ENCODE data around the gene HOXC9. TPM values are rescaled to one million over a fixed set of nuclear protein-coding genes. Genes with fewer than 3 reads are reported as not detected.

Gene HOXC9
- total RNA-seq, 2 experiments from 2014 or later, result not detected

DNA sequence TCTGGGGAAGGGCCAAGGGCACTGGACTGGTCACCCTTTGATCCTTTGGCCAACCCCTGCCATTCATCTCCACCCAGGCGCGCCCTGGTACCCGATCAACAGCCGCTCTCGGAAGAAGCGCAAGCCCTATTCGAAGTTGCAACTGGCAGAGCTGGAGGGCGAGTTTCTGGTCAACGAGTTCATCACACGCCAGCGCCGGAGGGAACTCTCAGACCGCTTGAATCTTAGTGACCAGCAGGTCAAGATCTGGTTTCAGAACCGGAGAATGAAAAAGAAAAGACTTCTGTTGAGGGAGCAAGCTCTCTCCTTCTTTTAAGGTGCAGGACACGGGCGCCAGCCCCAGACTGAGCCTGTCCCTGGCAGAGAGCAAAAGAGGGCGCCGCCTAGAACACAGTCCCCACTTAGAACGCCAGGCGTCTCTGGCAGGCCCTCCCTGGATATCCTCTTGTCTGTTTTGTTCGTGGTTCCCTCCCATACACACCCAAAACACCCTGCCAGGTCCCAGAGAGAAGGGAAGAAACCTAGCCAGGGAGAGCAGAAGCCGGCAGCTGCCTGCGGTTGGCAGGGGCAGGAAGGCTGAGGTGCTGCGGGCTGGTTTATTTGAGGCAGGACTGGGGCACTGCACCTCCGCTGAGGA is 43.6 kb upstream of the HOXC9 start:
- no peak for DNase-seq
- Mint-ChIP-seq H3K27me3 (peaks cover 96% of the 10 kb centered on the region), H3K27ac (peak overlapping the region; percentile 61), H3K4me3 (no peak overlapping the region), H3K36me3 (no peaks in the 10 kb centered on the region), H3K4me1 (peaks cover 6% of the 10 kb centered on the region), H3K9me3 (ENCODE audit: low read depth) (no peaks in the 10 kb centered on the region)
- CTCF ChIA-PET, result interaction anchor here (1.3 kb wide), 1 partner anchor 14 kb away, joined by 3 read pairs; no protein-coding TSS in a partner anchor
- ATAC-seq, result no peak

DNA sequence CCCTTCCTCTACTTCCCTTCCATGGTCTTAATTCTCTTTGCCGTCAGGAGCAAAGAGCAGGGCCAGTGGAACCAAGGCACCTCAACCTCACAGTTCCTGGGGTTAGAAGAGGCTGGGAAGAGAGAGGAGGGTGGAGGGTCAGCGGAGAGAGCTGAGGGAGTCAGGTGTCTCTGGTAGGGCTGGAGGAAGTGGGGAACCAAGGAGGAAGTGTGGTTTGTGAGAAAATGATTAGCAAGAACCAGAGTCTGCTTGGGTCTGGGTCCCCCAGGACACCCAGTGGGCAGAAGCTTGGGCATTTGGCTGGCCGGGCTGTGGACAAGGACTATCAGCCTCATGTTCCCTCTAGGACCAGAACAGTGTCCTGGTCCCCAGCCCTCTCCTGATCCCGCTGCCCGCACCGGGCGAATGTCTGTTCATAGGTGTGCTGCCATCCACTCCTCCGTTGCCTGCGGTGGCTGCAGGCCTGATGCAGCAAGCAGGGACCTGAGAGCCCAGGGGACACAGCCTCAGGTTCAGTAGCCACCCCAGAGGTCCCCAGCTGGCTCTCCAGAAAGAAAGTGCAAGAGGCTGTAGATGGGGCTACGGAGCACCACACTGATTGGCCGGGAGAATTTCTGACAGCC is 42.9 kb upstream of the HOXC9 start:
- no peaks in the 10 kb centered on the region for H3K36me3 Mint-ChIP-seq
- no peaks in the 10 kb centered on the region for H3K9me3 Mint-ChIP-seq (ENCODE audit: low read depth)
- no peak overlapping the region for H3K4me3 Mint-ChIP-seq
- H3K4me1 Mint-ChIP-seq, result peaks cover 6% of the 10 kb centered on the region
- peaks cover 96% of the 10 kb centered on the region for H3K27me3 Mint-ChIP-seq
- ATAC-seq (no peak), DNase-seq (no peak)
- CTCF ChIA-PET, result no interaction called here
- H3K27ac Mint-ChIP-seq, result no peak overlapping the region

DNA sequence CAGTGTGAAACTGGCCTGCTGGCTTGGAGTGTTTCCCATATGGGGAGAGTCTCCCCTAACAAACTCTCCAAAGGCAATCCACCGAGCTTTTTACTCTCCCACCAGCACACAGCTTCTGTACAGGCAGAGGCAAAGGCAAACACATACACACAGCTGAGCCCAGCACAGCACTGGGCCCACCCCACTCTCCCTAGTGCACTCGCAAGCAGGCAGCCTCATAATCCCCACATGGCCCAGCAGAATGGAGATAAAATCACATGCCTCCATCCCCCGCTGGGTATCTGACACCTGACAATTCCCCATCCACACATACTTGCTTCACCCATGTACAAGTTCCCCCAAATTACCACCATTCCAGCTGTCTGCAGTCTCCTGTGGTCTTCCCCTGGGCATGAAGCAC is 41.8 kb upstream of the HOXC9 start:
- H3K9me3 Mint-ChIP-seq (ENCODE audit: low read depth), result no peaks in the 10 kb centered on the region
- no peak overlapping the region for H3K27ac Mint-ChIP-seq
- H3K36me3 Mint-ChIP-seq, result no peaks in the 10 kb centered on the region
- ATAC-seq (no peak), DNase-seq (no peak)
- peaks cover 6% of the 10 kb centered on the region for H3K4me1 Mint-ChIP-seq
- no peak overlapping the region for H3K4me3 Mint-ChIP-seq
- peaks cover 95% of the 10 kb centered on the region for H3K27me3 Mint-ChIP-seq
- CTCF ChIA-PET, result interaction anchor here (1.1 to 2.0 kb wide), 2 partner anchors 27 to 212 kb away, joined by 4 to 7 read pairs; partner anchors contain the start of gene HOXC10

DNA sequence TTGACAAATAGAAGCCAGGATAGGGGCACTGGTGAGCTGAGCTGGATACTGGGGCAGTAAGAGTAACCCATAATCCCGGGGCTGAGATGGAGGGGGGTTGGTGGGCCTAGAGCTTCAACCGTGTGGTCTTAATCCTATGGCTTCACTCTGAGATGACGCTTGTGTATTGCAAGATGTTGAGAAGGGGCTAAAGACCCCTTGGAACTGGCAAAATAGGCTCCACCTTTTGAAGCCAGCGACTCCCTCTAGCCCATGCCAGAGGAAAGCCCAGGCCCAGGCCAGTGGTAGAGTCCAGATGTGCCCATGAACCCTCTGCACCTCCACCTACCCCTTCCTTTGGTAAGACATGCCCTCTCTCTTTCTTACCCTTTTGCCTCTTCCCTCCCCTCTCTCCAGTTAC is 40.6 kb upstream of the HOXC9 start:
- CTCF ChIA-PET, result interaction anchor here (1.0 to 2.0 kb wide), 7 partner anchors 10 to 213 kb away, joined by 3 to 7 read pairs (median 5); partner anchors contain the start of genes HOXC10 and HOXC5
- ATAC-seq (no peak), DNase-seq (no peak)
- Mint-ChIP-seq H3K27ac (no peak overlapping the region), H3K4me3 (no peak overlapping the region), H3K36me3 (no peaks in the 10 kb centered on the region), H3K27me3 (peaks cover 94% of the 10 kb centered on the region), H3K4me1 (peaks cover 10% of the 10 kb centered on the region), H3K9me3 (ENCODE audit: low read depth) (no peaks in the 10 kb centered on the region)

DNA sequence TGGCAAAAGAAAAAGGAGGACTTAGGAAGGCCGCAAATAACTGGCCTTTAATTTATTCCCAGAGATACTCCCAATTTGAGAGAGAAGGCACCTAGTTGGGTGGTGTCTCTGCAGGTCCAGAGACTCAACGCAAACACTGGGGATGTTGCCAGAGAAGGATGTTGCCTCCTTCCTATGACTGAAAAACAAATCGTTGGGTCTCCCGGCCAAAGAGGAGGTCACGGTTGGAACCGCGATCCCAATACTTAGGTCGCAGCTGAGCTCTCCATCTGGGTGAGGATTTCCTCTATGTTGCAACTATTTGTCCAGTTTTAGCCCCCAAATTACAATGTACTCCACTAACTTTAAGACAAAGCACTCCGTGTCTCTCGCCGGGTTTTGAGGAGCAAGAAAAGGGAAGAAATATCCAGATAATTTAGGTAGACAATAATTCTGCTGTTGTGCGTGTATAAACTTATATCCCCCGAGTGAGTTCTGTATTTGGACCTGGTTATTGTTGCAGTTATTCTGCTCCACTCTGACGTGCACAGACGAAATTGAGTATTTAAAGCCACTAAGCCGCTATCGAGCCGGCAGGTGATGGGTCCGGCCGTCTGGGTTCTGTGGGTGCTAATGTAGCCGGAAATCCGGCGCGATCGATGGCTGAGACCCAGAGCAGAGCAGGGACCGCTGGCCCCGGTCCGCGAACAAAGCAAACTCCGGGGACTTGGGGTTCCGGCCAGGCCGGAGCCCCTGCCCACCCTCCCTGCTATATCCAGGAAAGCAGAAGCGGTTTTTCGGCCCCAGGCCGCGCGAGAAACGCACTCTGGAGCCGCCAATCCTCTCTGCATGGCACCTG is 39.6 kb upstream of the HOXC9 start:
- H3K9me3 Mint-ChIP-seq (ENCODE audit: low read depth), result no peaks in the 10 kb centered on the region
- DNase-seq, result no peak
- peak overlapping the region; percentile 44 for H3K27ac Mint-ChIP-seq
- CTCF ChIA-PET, result interaction anchor here (1.3 to 2.0 kb wide), 4 partner anchors 9 to 72 kb away, joined by 3 to 7 read pairs (median 6); partner anchors contain the start of gene HOXC5
- peaks cover 12% of the 10 kb centered on the region for H3K4me1 Mint-ChIP-seq
- peaks cover under 1% of the 10 kb centered on the region for H3K36me3 Mint-ChIP-seq
- peaks cover 97% of the 10 kb centered on the region for H3K27me3 Mint-ChIP-seq
- H3K4me3 Mint-ChIP-seq, result no peak overlapping the region
- ATAC-seq, result no peak

DNA sequence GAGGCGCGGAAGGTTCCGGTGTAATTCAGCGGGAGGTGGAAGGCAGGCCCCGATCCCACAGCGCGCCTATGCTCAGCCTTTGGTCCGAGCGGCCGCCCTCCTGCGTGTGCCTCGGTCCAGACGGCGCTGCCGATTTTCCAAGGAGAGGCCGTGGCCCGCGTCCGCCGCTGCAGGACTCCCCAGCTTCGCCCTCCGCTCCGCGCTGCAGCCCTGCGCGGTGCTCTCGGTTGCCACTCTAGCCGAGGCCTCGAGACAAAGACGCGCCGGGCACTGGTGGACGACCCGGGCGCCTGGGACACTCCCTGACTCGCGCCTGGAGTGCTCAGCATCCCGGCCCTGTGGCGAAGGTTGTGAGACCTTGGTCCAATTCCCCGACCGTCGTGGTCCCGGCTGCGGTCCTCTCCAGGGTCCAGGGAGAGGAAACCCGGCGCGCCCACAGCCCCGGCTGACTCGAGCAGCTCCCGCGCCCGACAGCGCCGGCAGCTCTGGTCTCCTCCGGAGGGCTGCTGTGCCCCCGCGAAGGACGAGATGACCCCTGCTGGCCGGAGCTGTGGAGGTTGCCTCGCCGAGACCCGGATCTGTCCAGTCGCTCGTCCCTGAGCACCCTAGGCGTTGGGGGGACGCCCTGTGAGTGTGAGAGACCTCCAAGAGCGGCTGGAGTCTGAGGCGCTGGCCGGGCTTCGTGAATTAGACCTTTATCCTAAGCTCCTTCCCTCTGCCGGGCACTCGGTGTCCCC is 38.8 kb upstream of the HOXC9 start:
- peaks cover 3% of the 10 kb centered on the region for H3K36me3 Mint-ChIP-seq
- DNase-seq (no peak), ATAC-seq (no peak)
- no peak overlapping the region for H3K27ac Mint-ChIP-seq
- CTCF ChIA-PET, result interaction anchor here (1.1 kb wide), 2 partner anchors 9 to 23 kb away, joined by 3 read pairs; partner anchors contain the start of gene HOXC13
- no peak overlapping the region for H3K4me3 Mint-ChIP-seq
- no peaks in the 10 kb centered on the region for H3K9me3 Mint-ChIP-seq (ENCODE audit: low read depth)
- H3K4me1 Mint-ChIP-seq, result peaks cover 15% of the 10 kb centered on the region
- H3K27me3 Mint-ChIP-seq, result peaks cover 97% of the 10 kb centered on the region

DNA sequence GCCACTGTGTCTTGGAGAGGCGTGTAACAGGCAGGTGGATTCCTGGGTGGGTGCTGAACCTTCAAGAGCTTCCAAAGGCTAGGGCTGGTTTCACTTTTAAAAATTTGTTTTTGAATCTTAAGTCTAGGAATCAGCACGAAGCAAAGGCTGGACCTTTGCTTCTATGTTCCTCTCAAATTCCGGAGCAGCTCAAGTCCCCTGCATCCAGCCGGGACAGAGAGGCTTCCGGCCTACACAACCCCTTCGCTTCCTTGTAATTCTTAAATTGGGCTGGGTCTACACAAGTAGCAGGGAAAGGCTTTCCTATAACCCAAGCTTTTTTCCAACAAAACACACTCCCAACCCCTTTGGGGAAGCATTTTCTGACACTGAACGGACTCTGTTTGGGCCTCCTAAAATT is 37.0 kb upstream of the HOXC9 start:
- H3K27me3 Mint-ChIP-seq, result peaks cover 97% of the 10 kb centered on the region

DNA sequence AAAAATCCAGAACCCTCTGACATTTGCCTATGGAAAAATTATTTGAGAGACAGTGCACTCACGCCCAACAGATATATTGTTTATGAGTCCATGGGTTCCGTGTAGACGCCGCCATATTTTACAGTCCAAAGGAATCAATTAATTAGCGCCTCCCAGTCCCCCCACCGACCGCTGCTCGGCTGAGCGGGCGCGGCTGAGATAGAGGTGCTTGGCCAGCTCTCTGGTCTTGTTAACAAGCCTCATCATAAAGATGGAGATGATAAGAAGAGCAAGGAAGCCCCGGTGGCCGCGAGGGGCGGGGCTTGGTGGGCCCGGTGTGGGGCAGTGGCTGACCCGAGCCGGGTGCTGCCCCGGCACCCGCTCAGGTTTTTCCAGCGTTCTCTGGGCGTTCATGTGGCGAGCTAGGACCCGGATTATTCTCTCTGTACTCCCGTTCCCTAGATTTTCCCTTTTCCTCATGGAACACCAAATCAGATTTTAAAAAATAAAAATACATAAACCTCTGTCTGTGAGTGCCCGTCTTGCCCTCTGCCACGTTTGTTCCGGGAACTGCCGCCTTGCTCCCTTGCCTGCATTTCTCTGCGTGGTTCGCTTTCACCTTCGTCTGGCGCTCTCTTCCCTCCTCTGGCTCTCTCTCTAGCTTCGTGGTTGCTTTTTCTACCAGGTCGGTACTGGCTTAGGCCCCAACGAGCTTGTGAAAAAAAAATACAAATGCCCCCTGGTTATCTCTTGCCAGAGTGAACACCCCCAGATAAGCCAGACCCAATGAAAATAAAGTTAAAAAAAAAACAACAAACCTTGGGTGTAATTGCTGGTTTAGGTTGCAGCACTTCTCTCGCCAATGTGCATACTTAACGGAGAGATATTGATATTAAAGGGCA is 36.3 kb upstream of the HOXC9 start:
- H3K27me3 Mint-ChIP-seq, result peaks cover 97% of the 10 kb centered on the region
- CTCF ChIA-PET, result interaction anchor here (0.9 to 1.6 kb wide), 2 partner anchors 43 to 228 kb away, joined by 3 to 4 read pairs; no protein-coding TSS in a partner anchor
- peaks cover 16% of the 10 kb centered on the region for H3K4me1 Mint-ChIP-seq
- ATAC-seq, result no peak
- no peaks in the 10 kb centered on the region for H3K9me3 Mint-ChIP-seq (ENCODE audit: low read depth)
- H3K27ac Mint-ChIP-seq, result no peak overlapping the region
- no peak overlapping the region for H3K4me3 Mint-ChIP-seq
- H3K36me3 Mint-ChIP-seq, result peaks cover 3% of the 10 kb centered on the region
- no peak for DNase-seq

More for the DNA sequence above, 37.0 kb upstream of the HOXC9 start:
- Mint-ChIP-seq H3K36me3 (peaks cover 3% of the 10 kb centered on the region), H3K4me1 (peaks cover 16% of the 10 kb centered on the region), H3K4me3 (no peak overlapping the region), H3K9me3 (ENCODE audit: low read depth) (no peaks in the 10 kb centered on the region), H3K27ac (no peak overlapping the region)
- ATAC-seq (no peak), DNase-seq (no peak)
- CTCF ChIA-PET, result interaction anchor here (0.9 to 1.6 kb wide), 2 partner anchors 43 to 229 kb away, joined by 3 to 4 read pairs; no protein-coding TSS in a partner anchor

DNA sequence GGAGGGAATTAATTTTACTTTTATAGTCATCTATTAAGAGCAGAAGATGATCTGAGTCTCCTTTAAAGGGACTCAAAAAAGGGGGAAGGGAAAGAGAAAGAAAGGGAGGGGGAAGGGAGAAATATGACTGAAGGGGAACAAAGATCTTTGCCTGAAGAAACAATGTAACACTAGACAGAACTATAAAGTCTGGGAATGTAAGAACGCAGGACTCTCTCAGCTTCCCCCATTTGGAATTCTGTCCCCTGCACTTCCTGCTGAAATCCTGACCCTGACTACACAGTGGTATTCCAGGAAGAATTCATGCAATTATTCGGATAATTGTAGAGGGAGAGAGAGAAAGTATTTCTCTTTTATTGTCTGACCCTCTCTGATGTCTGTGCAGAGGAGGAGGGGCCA is 35.6 kb upstream of the HOXC9 start:
- H3K4me3 Mint-ChIP-seq, result no peak overlapping the region
- CTCF ChIA-PET, result interaction anchor here (0.8 to 1.6 kb wide), 2 partner anchors 42 to 58 kb away, joined by 3 to 4 read pairs; no protein-coding TSS in a partner anchor
- DNase-seq (no peak), ATAC-seq (no peak)
- no peaks in the 10 kb centered on the region for H3K9me3 Mint-ChIP-seq (ENCODE audit: low read depth)
- peaks cover 3% of the 10 kb centered on the region for H3K36me3 Mint-ChIP-seq
- peaks cover 98% of the 10 kb centered on the region for H3K27me3 Mint-ChIP-seq
- H3K27ac Mint-ChIP-seq, result no peak overlapping the region
- peaks cover 16% of the 10 kb centered on the region for H3K4me1 Mint-ChIP-seq

DNA sequence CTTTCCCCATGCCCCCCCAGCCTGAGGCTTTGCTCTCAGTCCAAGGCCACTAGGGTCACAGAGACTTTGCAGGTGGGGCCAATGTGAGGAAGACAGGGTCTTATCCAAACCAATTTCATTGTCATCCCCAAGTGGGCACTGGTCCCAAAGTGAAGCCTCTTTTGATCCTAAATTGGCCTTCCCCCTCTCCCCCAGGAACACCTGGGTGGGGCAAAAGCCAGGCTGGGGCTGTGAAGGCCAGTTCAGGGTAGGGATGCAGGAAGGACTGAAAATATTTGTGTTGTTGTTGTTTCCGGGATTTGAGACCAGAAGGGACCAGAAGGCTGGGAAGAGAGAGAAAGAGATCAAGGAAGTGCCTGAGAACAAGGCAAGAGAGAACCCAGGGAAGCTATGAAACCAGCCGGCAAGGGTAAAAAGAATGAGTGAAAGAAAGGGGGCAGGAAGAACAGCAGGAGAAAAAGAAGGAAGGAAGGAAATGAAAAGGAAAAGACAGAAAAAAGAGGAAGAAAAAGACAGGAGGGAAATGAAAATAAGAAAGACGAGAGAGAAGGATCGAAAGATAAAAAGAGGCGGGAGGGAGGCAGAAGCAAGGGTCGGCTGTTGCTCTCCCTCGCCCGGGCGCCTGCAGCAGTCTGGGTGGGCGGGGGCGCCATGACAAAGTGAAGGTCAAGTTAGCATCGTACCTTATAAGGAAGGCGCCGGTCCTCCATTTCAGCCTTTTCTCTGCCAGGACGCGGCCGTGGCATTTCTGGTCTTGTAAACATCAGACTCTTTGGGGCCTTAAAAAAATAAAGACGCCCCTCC is 34.5 kb upstream of the HOXC9 start:
- DNase-seq (no peak), ATAC-seq (no peak)
- Mint-ChIP-seq H3K4me3 (peak overlapping the region; percentile 5), H3K27me3 (peaks cover 98% of the 10 kb centered on the region), H3K36me3 (peaks cover 3% of the 10 kb centered on the region), H3K9me3 (ENCODE audit: low read depth) (no peaks in the 10 kb centered on the region), H3K4me1 (peaks cover 13% of the 10 kb centered on the region), H3K27ac (no peak overlapping the region)
- CTCF ChIA-PET, result interaction anchor here (0.6 to 3.3 kb wide), 4 partner anchors 20 to 249 kb away, joined by 3 to 10 read pairs (median 4); partner anchors contain the start of gene HOXC10

DNA sequence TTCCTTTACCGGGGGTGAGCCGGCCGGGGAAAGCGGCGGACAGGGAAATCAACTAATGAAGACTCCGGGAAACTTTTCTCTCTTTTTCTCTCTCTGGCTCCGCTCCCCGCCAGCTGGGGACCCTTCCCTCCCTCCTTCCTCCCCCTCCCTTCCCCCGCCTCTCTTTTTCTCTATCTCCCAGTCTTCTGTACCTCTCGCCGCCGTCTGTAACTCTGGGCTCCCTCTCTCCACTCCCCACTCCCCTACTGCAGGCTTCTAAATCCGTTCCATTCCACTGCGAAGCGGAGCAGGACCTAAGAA is 33.9 kb upstream of the HOXC9 start:
- Mint-ChIP-seq H3K27ac (no peak overlapping the region), H3K36me3 (peaks cover 3% of the 10 kb centered on the region), H3K27me3 (peaks cover 98% of the 10 kb centered on the region), H3K4me1 (peaks cover 13% of the 10 kb centered on the region), H3K9me3 (ENCODE audit: low read depth) (no peaks in the 10 kb centered on the region), H3K4me3 (no peak overlapping the region)
- DNase-seq (no peak), ATAC-seq (no peak)
- CTCF ChIA-PET, result interaction anchor here (1.6 to 3.3 kb wide), 2 partner anchors 20 to 249 kb away, joined by 4 to 10 read pairs; partner anchors contain the start of gene HOXC10

All from activated CD8-positive, alpha-beta memory T cell treated with anti-CD3 and anti-CD28 coated beads, Interleukin-2, amount 10 ng/mL, durations not matched to agents 7 days and 5 days (primary cell).